Ramos (cell line): Measurements from ENCODE around the gene TNK2.

Source experiments
- in situ Hi-C: fragments of 300-500 bp; cut with MboI; formaldehyde crosslinking; loops from one replicate; pipeline ENCODE4 v1.14.3; 2022; ENCODE audit warnings: low sequenced_read_pairs; ENCODE audit not compliant: unreplicated experiment

TNK2 gene

GRCh38 chr3:195856410-195857084 lies 51.8 kb downstream of the TNK2 start:
- in situ Hi-C loops, result no loop called here

GRCh38 chr3:195855471-195856409 lies 52.6 kb downstream of the TNK2 start:
- in situ Hi-C loops, result no loop called here

GRCh38 chr3:195854628-195855294 lies 53.6 kb downstream of the TNK2 start:
- in situ Hi-C loops, result loop anchor here (5.0 kb wide), 1 partner anchor 302 kb away; no protein-coding TSS in a partner anchor

DNA sequence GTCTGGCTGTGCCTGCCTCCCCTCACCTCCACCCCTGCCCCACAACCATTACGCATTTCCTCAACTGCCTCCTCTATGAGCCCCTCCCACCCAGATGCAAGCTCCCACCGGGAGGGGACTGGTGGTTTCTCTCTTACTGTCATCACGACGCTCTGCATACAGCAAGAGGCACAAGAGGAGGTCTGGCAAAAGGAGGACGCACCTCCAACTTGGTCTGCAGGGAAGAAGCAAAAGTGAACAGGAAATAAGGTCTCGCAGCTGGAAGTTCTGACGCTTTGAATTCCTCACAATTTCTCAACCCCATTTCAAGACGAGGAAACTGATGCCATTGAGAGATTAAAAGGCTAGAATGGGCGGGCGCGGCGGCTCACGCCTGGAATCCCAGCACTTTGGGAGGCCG lies 54.4 kb downstream of the TNK2 start:
- in situ Hi-C loops, result loop anchor here (5.0 kb wide), 1 partner anchor 302 kb away; no protein-coding TSS in a partner anchor

- in situ Hi-C loops, result loop anchor here (5.0 kb wide), 1 partner anchor 301 kb away; no protein-coding TSS in a partner anchor
Measured at GRCh38 chr3:195853036-195853435, 55.3 kb downstream of the TNK2 start.

DNA sequence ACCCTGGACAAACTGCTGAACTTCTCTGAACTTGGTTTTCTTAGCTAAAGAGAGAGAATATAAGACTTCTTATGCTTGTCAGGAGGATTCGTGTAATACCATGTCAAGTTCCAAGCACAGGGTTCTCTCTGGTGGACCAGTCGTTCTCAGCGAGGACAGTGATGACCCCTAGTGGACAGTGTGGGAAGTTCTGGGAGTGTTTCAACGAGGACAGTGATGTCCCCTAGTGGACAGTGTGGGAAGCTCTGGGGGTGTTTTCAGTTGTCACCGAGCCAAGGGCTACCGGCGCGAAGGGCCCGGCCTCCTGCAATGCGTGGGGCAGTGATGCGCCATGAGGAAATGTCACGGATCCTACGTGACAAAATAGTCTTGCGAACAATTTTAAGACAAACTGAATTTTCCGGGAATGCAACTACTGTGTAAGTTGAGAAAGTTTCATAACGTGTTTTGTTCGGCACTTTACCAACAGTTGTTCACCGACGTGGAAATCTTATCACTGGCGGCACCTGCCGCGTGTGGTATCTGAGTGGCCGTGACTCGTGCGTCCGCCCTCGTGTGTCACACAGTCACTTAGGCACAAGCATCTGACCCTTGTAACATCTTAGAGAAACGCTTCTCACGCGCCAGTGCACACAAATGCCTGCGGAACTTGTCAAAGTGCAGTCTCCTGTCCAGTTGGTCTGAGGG lies 57.4 kb downstream of the TNK2 start:
- in situ Hi-C loops, result loop anchor here (5.0 kb wide), 1 partner anchor 299 kb away; no protein-coding TSS in a partner anchor

- in situ Hi-C loops, result loop anchor here (5.0 to 25.0 kb wide), 3 partner anchors 212 to 575 kb away; partner anchors contain the start of gene XXYLT1
Measured at GRCh38 chr3:195849322-195850074, 58.9 kb downstream of the TNK2 start.

- in situ Hi-C loops, result loop anchor here (10.0 to 25.0 kb wide), 2 partner anchors 210 to 573 kb away; partner anchors contain the start of gene XXYLT1
Measured at GRCh38 chr3:195847055-195847950, 61.0 kb downstream of the TNK2 start.

DNA sequence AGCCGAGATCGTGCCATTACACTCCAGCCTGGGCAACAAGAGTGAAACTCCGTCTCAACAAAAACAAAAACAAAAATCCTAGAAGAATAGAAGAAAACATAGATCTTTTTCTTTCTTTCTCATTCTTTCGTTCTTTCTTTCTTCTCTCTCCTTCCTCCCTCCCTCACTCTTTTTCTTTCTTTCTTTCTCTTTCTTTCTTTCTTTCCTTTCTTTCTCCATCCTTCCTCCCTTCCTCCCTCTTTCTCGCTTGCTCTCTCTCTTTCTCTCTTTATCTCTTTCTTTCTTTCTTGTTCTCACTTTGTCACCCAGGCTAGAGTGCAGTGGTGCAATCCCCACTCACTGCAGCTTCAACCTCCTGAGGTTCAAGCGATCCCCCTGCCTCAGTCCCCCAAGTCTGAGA lies 62.9 kb downstream of the TNK2 start:
- in situ Hi-C loops, result loop anchor here (10.0 to 25.0 kb wide), 2 partner anchors 208 to 571 kb away; partner anchors contain the start of gene XXYLT1

- in situ Hi-C loops, result loop anchor here (5.0 to 25.0 kb wide), 3 partner anchors 97 to 570 kb away; partner anchors contain the start of gene XXYLT1
Measured at GRCh38 chr3:195844671-195845218, 63.6 kb downstream of the TNK2 start.

DNA sequence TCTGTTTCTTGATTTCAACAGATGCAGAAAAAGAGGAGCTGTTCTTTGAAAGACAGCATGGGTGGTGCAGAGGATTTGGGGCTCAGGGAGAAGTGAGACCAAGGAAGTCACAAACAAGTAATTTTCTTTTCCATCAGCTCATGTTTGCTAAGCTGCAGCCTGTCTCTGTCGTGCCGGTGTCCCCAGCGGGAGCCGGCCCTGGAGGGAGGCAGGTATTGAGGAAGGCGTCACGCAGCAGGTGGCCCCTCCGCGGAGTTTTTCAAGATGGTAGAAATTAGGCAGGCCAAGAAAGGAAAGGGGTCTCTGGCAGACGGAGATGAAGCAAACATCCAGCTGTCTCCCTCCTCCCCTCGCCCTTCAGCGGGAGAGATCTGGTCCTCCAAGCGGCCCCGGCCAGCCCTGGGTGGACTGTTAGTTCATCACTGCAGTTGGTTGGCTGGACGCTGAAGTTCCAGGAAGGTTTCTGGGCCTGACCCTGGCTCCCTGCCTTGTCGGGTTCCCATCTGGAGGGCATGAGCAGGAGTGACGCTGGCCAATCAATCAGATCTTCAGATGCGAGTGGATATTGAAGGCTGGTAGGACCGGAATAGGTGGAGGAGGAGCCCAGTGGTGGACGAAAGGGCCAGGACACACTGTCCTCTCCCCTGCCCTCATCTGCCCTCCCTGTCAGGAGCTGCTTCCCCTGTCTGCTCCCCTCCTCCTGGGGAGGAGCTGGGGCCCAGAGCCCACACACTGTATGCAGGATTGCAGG lies 68.9 kb downstream of the TNK2 start:
- in situ Hi-C loops, result loop anchor here (5.0 to 25.0 kb wide), 3 partner anchors 92 to 565 kb away; partner anchors contain the start of gene XXYLT1

GRCh38 chr3:195838714-195839113 lies 69.6 kb downstream of the TNK2 start:
- in situ Hi-C loops, result loop anchor here (25.0 kb wide), 1 partner anchor 201 kb away; no protein-coding TSS in a partner anchor

DNA sequence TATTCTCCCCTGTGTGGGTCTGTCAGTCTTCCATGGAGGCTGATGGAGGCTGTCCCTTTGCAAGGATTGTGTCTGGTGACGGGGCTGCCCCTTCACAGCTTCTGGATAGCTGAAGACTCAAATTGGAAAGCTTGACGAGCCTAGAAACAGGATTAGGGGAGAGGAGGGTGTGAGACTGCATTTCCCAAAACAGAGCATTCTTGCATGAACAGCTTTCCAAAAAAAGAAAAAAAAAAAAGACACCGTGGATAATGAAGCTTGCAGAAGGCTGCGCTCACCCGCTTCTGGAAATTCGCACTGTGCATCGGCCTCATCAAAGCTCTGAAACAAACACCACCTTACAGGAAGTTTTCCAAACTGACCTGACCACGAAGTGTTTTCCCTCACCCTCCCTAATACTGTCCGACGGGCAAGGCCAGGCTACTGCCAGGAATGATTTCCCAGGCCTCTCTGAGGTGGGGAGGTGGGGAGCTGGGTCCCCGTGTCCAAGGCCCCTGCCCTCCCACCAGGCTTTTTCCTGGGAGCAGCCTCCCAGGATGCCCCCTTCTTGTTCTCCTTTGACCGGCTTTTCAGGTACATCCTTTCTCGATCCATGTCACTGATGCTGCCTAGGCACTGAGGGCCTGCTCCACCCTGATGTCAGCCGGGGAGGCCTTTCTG lies 71.7 kb downstream of the TNK2 start:
- in situ Hi-C loops, result loop anchor here (25.0 kb wide), 1 partner anchor 199 kb away; no protein-coding TSS in a partner anchor

DNA sequence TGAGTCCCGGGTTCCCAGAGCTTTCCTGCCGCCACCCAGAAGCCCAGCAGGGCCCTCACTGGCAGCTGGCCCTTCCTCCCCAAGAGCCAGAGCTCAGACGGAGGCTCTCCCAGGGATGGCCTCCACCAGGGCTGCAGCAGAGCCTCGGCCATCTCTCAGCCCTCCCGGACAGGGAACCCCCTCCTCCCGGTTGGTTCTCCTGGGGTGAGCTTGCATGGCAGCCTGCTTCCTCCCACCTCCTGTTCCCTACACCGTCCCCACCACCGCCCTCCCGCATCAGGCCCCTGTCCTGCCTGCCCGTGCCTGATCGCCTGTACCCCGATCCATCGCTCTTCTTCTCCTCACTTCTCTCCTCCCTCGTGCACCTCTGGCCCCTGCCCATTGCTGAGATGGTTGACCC lies 72.6 kb downstream of the TNK2 start:
- in situ Hi-C loops, result loop anchor here (25.0 kb wide), 1 partner anchor 198 kb away; no protein-coding TSS in a partner anchor

- in situ Hi-C loops, result loop anchor here (25.0 kb wide), 1 partner anchor 198 kb away; no protein-coding TSS in a partner anchor
Measured at GRCh38 chr3:195834675-195835583, 73.4 kb downstream of the TNK2 start.
